ENCODE results near the gene EXOC4. TPM values are rescaled to one million over a fixed set of nuclear protein-coding genes. Genes with fewer than 3 reads are reported as not detected.

EXOC4 gene
- total and polyA plus RNA-seq, 2 of the 8 experiments (the other 6 are each of a cell fraction or from before 2014, with no cell fraction given): 27.0 to 67.3 TPM

DNA sequence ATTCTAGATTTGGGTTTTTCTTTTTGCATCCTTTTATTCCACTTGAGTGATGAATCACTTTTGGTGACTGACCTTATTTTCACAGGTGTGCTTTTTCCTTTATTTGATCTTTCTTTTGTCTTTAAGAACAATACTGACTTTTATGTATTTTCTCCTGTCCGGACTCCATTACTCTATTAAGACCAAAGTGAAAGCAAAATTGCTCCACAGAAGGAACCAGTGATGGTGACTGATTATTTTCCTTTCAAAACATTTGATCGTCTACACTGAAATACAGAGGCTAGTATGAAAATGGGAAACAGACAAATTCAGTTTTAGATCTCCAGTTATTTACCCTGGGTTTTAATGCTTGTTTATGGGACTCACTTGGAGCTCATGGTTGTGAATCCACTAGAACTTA lies 15.5 kb downstream of the EXOC4 start:
- Histone ChIP-seq H4K20me1 (replicated peaks in 1 of 2; ENCODE audit: control insufficient read depth in 1 of 2, insufficient read depth in 2 of 2, low read length in 2 of 2) (no peaks in the 10 kb centered on the region), H4K91ac (replicated peaks; ENCODE audit: insufficient read length, low read length) (no peak overlapping the region), H2BK20ac (ENCODE audit: low read length) (no peak overlapping the region), H4K8ac (ENCODE audit: extremely low read depth, insufficient read depth, low read length) (no peak overlapping the region), H3K27ac (ENCODE audit: low read depth, low read length) (no peak overlapping the region), H2BK12ac (ENCODE audit: low read depth, low read length) (no peak overlapping the region), H3K9me3 (ENCODE audit: insufficient read depth in 2 of 2, low read depth in 1 of 2, low read length in 1 of 2) (no peaks in the 10 kb centered on the region), H3K9ac (replicated peaks in 1 of 4; ENCODE audit: extremely low read depth in 1 of 4, low read depth in 3 of 4, low read length in 3 of 4) (no peak overlapping the region), H3K79me1 (ENCODE audit: low read depth, low read length) (peaks cover 4% of the 10 kb centered on the region; the same call in 1 of the 2 replicates), H4K5ac (ENCODE audit: insufficient read length, low read depth, low read length) (no peak overlapping the region), H3K4me3 (ENCODE audit: extremely low read depth in 1 of 4, insufficient read depth in 2 of 4, low read depth in 3 of 4, low read length in 4 of 4) (no peak overlapping the region), H2BK5ac (ENCODE audit: low read depth, low read length) (no peak overlapping the region), H3K4me2 (ENCODE audit: insufficient read depth in 1 of 2, low read depth in 2 of 2, low read length in 2 of 2) (no peak overlapping the region), H3K18ac (ENCODE audit: extremely low read depth, low read length) (no peak overlapping the region), H3K14ac (ENCODE audit: insufficient read length) (no peak overlapping the region), H3K23ac (ENCODE audit: insufficient read length) (no peak overlapping the region), H2AFZ (ENCODE audit: low read length) (no peak overlapping the region), H3K79me2 (ENCODE audit: control insufficient read depth in 1 of 2, insufficient read depth in 2 of 2, low read length in 2 of 2) (peaks cover 0 to 67% of the 10 kb centered on the region in 2 experiments; a peak in 2 of 4 replicates), H2BK15ac (ENCODE audit: low read length) (no peak overlapping the region), H2BK120ac (replicated peaks; ENCODE audit: low read depth, low read length) (no peak overlapping the region), H3K36me3 (ENCODE audit: control insufficient read depth in 2 of 4, insufficient read depth in 4 of 4, low read length in 3 of 4) (no peaks in the 10 kb centered on the region), H2AK5ac (ENCODE audit: low read depth, low read length) (no peak overlapping the region), H3K4me1 (replicated peaks in 1 of 4; ENCODE audit: control insufficient read depth in 3 of 4, insufficient read depth in 4 of 4, low read length in 3 of 4) (no peaks in the 10 kb centered on the region), H3K56ac (replicated peaks; ENCODE audit: insufficient read length, low read depth, low read length) (no peak overlapping the region), H3K4ac (replicated peaks; ENCODE audit: insufficient read length, low read depth, low read length) (no peak overlapping the region), H3K27me3 (replicated peaks in 1 of 4; ENCODE audit: control insufficient read depth in 3 of 4, extremely low read depth in 1 of 4, insufficient read depth in 3 of 4, low read length in 3 of 4) (no peaks in the 10 kb centered on the region), H3K23me2 (ENCODE audit: low read depth, low read length) (no peaks in the 10 kb centered on the region; the same call in 1 of the 2 replicates)
- FAIRE-seq: no peak
- no peak for DNase-seq (ENCODE audit: low read depth in 1 of 2, low spot score in 2 of 2)
- 89% methylated on average over 2 of the region's 2 CpGs; no CpG with 5 or more reads in 1 of the 2 experiments for WGBS, 2 experiments (ENCODE audit: extremely low coverage in 1 of 2, insufficient coverage in 1 of 2, insufficient read length in 1 of 2, insufficient replicate concordance in 2 of 2, low coverage in 1 of 2, low lambda C conversion rate in 2 of 2, missing lambda C conversion rate in 1 of 2)
- ChIA-PET POLR2A (ENCODE audit: partially characterized antibody) (interaction anchor here (0.6 to 1.2 kb wide), 2 partner anchors 13 to 863 kb away, joined by 3 read pairs; no protein-coding TSS in a partner anchor), CTCF (ENCODE audit: partially characterized antibody) (interaction anchor here (1.0 kb wide), 1 partner anchor 11 kb away, joined by 3 read pairs; no protein-coding TSS in a partner anchor)
- no peak for TF ChIP-seq TBP (IDR thresholded peaks at IDR 0.05; ENCODE audit: low read depth, low read length)
- TF ChIP-seq POLR2AphosphoS5 (IDR thresholded peaks at IDR 0.05; ENCODE audit: low read depth, low read length): no peak
- no peak for TF ChIP-seq GABPA (IDR thresholded peaks at IDR 0.05; ENCODE audit: borderline replicate concordance, insufficient read depth, low read length)
- no peak for TF ChIP-seq YY1 (IDR thresholded peaks at IDR 0.05; ENCODE audit: low read depth, low read length)
- TF ChIP-seq BACH1 (IDR thresholded peaks at IDR 0.05; ENCODE audit: low read length): no peak
- TF ChIP-seq NANOG (IDR thresholded peaks at IDR 0.05; ENCODE audit: insufficient read depth, low read depth, low read length, poor library complexity, severe bottlenecking): no peak
- TF ChIP-seq NRF1 (IDR thresholded peaks at IDR 0.05; ENCODE audit: low read depth, low read length): no peak
